Gastrocnemius medialis (tissue), 4 donors: Measurements from ENCODE around the gene SAYSD1.

Source experiments
- POLR2A ChIP-seq, 2 donors: fragments of 450-650 bp; IDR thresholded peaks; one replicate each; pipeline ENCODE4 v1.6.1; 2017; ENCODE audit warnings: antibody characterized with exemption in 2 of 2, mild to moderate bottlenecking in 2 of 2, moderate library complexity in 2 of 2
- TF ChIP-seq, protein P1 (sequence below), 5 experiments: fragments of 450-650 bp in 3 of 5; fragments of 200-600 bp in 2 of 5; sonication (generic) in 2 of 5; IDR thresholded peaks in 4 of 5; conservative IDR thresholded peaks in 1 of 5; 1 replicate in 4 of 5; 2 replicates in 1 of 5; pipeline ENCODE4 v1.5.1; 2016 to 2019; ENCODE audit warnings: antibody characterized with exemption in 5 of 5, mild to moderate bottlenecking in 3 of 5, moderate library complexity in 3 of 5

GRCh38 chr6:39061182-39061581 lies 53.8 kb downstream of the SAYSD1 start:
- TF ChIP-seq, protein P1, sequence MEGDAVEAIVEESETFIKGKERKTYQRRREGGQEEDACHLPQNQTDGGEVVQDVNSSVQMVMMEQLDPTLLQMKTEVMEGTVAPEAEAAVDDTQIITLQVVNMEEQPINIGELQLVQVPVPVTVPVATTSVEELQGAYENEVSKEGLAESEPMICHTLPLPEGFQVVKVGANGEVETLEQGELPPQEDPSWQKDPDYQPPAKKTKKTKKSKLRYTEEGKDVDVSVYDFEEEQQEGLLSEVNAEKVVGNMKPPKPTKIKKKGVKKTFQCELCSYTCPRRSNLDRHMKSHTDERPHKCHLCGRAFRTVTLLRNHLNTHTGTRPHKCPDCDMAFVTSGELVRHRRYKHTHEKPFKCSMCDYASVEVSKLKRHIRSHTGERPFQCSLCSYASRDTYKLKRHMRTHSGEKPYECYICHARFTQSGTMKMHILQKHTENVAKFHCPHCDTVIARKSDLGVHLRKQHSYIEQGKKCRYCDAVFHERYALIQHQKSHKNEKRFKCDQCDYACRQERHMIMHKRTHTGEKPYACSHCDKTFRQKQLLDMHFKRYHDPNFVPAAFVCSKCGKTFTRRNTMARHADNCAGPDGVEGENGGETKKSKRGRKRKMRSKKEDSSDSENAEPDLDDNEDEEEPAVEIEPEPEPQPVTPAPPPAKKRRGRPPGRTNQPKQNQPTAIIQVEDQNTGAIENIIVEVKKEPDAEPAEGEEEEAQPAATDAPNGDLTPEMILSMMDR (IDR thresholded peaks at IDR 0.05 in 4 of 5, conservative IDR thresholded peaks at IDR 0.05 in 1 of 5), result no peak
- no peak for TF ChIP-seq POLR2A (IDR thresholded peaks at IDR 0.05)
